Measurements from ENCODE around the gene SELENON.

The SELENON gene

DNA sequence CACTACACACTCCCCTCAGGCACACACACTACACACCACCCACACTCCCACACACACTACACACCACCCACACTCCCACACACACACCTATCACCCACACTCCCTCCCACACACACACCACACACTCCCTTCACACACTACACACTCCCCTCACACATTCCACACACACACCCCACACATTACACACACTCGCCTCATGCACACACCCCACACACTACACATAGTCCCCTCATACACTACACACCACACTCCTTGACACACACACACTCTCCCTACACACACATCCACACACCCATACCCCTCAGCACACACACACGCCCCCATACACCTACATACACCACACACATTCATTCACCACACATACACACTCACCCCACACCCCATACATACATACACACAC lies 31.0 kb upstream of the SELENON start:
- Histone ChIP-seq H3K9me3 (no peaks in the 10 kb centered on the region), H3K4me3 (ENCODE audit: low read depth in 1 of 2, low read length in 1 of 2) (no peak overlapping the region), H3K27ac (no peak overlapping the region), H3K4me1 (ENCODE audit: control insufficient read depth in 1 of 2, insufficient read depth in 1 of 2, low read depth in 1 of 2, low read length in 1 of 2) (no peaks in the 10 kb centered on the region), H3K36me3 (no peaks in the 10 kb centered on the region), H3K27me3 (peaks cover 35% of the 10 kb centered on the region)
- TF ChIP-seq, protein P1, sequence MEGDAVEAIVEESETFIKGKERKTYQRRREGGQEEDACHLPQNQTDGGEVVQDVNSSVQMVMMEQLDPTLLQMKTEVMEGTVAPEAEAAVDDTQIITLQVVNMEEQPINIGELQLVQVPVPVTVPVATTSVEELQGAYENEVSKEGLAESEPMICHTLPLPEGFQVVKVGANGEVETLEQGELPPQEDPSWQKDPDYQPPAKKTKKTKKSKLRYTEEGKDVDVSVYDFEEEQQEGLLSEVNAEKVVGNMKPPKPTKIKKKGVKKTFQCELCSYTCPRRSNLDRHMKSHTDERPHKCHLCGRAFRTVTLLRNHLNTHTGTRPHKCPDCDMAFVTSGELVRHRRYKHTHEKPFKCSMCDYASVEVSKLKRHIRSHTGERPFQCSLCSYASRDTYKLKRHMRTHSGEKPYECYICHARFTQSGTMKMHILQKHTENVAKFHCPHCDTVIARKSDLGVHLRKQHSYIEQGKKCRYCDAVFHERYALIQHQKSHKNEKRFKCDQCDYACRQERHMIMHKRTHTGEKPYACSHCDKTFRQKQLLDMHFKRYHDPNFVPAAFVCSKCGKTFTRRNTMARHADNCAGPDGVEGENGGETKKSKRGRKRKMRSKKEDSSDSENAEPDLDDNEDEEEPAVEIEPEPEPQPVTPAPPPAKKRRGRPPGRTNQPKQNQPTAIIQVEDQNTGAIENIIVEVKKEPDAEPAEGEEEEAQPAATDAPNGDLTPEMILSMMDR (IDR thresholded peaks at IDR 0.05), result no peak

DNA sequence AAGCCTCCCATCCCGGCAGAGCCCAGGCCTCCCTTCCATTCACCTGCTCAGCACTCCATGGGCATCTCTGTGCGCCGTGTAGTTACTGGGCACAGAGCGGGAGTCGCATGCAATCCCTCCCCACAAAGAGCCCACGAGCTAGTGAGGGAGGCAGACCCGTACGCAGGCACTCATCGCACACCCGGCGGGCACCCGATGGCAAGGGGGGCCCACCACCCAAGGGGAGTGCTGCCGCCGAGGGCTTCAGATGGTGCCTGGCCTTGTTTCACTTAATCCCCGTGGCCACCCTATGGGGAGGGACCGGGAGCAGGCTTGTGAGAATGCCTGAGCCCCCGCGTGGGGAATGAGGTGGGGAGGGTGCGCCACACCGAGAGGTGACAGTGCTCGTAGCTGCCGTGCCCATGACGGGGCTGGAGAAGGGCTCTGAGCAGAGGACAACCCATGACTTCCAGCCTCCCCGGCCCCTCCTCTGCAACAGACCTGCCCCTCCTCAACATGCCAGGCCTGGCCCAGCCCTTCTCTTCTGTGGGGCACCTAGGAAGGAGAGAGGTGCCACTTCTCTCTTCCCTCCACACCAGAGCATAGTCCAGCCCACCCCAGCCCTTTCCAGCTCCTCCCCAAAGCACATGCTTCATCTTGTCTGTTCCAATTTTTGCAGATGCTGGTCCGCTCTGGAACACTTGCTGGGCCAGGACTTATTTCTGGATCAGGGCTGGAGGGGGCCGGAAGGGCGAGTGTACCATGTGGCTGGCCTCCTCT lies 30.2 kb upstream of the SELENON start:
- Histone ChIP-seq H3K27me3 (peaks cover 40% of the 10 kb centered on the region), H3K27ac (no peak overlapping the region), H3K36me3 (no peaks in the 10 kb centered on the region), H3K4me3 (ENCODE audit: low read depth in 1 of 2, low read length in 1 of 2) (no peak overlapping the region), H3K9me3 (no peaks in the 10 kb centered on the region), H3K4me1 (ENCODE audit: control insufficient read depth in 1 of 2, insufficient read depth in 1 of 2, low read depth in 1 of 2, low read length in 1 of 2) (no peaks in the 10 kb centered on the region)
- TF ChIP-seq, protein P1 (IDR thresholded peaks at IDR 0.05), result no peak

DNA sequence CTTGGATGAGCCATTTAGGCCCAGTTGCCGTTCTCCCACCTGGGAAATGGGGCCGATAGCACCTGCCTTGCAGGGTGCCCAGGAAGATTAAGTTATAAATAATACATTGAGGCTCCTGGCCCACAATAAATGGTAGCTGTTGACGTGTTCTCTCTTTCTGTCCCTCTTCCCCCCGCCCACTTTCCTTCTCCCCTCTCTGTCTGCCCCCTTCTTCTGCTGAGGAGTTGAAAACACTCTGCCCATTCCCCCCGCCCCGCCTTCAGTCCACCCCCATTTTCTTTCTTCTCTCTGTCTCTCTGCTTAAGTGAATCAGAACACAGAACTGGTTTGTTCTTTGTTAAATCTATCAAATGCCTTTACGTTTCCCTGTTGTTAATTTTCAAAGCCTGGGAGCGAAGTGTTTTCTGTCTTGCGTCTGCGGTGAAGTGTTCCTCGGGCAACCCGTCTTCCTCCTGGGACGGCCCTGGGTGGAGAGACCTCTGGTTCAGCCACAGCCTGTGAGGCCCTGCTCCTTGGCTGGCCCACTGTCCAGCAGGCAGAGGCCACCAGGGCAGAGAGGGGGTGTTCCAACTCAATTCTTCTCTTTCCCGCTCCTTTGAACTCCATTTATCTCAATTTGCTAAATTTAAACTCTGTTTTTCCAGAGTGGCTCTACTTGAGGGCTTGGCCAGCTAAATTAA lies 29.3 kb upstream of the SELENON start:
- Histone ChIP-seq H3K4me3 (ENCODE audit: low read depth in 1 of 2, low read length in 1 of 2) (no peak overlapping the region), H3K9me3 (no peaks in the 10 kb centered on the region), H3K27me3 (peaks cover 49% of the 10 kb centered on the region), H3K27ac (no peak overlapping the region), H3K4me1 (ENCODE audit: control insufficient read depth in 1 of 2, insufficient read depth in 1 of 2, low read depth in 1 of 2, low read length in 1 of 2) (no peaks in the 10 kb centered on the region), H3K36me3 (no peaks in the 10 kb centered on the region)
- TF ChIP-seq, protein P1 (IDR thresholded peaks at IDR 0.05), result no peak

DNA sequence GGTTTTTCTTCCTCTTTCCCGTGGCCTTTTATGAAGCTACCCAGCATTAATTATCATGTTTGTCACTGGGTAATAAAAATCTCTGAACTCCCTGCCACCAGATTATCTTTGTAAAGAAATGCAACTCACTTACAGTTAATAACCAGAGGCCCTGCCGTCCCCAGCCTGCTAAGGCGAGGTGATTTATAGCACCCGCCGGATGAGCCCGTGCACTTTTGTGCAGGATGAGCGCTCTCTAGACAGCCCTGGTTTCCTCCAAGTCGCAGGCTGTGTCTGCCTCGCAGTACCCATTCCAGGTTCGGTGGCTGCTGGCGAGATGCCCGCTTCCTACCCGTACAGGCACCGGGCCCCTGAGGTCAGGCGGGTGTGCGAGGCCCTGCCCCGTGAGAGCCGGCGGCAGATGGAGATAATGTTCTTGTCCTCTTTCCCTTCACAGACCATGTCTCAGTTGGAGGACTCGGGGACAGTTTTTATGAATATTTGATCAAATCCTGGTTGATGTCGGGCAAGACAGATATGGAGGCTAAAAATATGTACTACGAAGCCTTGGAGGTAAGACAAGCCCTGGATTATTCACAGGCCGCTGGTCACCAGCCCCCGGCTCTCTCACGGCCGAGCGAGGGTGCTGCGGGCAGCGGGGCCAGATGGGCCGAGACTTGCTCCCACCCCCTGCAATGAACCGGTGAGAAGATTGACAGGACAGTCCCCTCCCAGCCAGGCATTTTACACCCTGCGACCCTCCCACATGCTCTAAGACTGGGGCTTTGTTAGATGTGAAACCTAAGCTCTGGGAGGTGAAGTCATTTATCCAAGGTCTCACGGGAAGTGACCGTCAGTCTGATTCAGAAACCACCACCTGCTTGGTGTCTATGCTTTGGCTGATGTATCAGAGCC lies 28.5 kb upstream of the SELENON start:
- no peak overlapping the region for H3K27ac ChIP-seq
- no peaks in the 10 kb centered on the region for H3K9me3 ChIP-seq
- no peaks in the 10 kb centered on the region for H3K4me1 ChIP-seq (ENCODE audit: control insufficient read depth in 1 of 2, insufficient read depth in 1 of 2, low read depth in 1 of 2, low read length in 1 of 2)

DNA sequence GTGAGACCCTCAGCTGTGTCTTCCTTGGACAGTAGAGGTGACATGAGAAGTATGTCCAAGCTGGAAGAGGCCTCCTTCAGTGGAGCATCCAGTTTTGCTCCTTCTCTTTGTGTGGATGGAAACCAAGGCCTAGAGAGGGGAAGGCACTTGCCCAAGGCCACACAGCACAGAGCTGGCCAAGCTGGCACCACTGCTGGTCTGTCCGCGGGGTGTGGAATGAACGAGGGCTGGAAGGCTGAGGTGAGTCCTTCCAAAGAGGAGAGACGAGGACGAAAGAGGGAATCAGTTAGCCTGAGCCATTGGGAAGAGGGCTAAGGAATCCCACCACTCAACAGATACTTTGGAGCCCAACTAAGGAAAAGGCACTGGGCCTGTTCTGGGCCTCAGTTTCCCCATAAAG lies 27.8 kb upstream of the SELENON start:
- Histone ChIP-seq H3K36me3 (no peaks in the 10 kb centered on the region), H3K27ac (no peak overlapping the region), H3K9me3 (no peaks in the 10 kb centered on the region), H3K4me3 (ENCODE audit: low read depth in 1 of 2, low read length in 1 of 2) (no peak overlapping the region), H3K4me1 (ENCODE audit: control insufficient read depth in 1 of 2, insufficient read depth in 1 of 2, low read depth in 1 of 2, low read length in 1 of 2) (no peaks in the 10 kb centered on the region), H3K27me3 (peaks cover 49% of the 10 kb centered on the region)
- TF ChIP-seq, protein P1 (IDR thresholded peaks at IDR 0.05), result no peak

More for the DNA sequence above, 28.5 kb upstream of the SELENON start:
- no peak overlapping the region for H3K4me3 ChIP-seq (ENCODE audit: low read depth in 1 of 2, low read length in 1 of 2)
- no peaks in the 10 kb centered on the region for H3K36me3 ChIP-seq
- H3K27me3 ChIP-seq, result peaks cover 49% of the 10 kb centered on the region
- TF ChIP-seq, protein P1 (IDR thresholded peaks at IDR 0.05), result no peak
